HG03095 (cell line): Measurements from ENCODE around the gene MTERF4.

Source experiments
- ATAC-seq: cut with Tn5 transposase; IDR thresholded peaks from one replicate; pipeline ENCODE4 v1.9.1; 2021; ENCODE audit warnings: moderate library complexity; ENCODE audit not compliant: unreplicated experiment

MTERF4 gene

GRCh38 chr2:241070811-241071676, 31.0 kb downstream of the MTERF4 start:
- ATAC-seq, result no peak

DNA sequence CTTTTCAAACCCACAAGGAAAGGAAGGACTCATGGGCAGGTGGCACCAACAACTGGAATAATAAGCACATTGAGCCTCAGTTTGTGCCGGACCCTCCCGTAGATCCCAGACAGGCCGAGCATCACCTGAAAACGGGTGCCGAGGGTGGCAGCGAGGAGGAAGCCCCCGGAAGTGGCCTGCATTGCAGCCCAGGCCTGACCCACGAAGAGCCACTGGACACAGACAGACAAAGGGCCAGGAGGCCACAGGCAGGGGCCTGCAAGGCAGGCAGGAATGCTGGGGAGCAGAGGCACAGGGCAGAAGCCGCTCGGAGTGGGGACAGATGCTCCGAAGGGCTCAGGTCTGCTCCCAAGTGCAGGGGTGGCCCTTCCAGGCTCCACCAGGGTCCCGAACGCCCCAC, 31.7 kb downstream of the MTERF4 start:
- no peak for ATAC-seq

DNA sequence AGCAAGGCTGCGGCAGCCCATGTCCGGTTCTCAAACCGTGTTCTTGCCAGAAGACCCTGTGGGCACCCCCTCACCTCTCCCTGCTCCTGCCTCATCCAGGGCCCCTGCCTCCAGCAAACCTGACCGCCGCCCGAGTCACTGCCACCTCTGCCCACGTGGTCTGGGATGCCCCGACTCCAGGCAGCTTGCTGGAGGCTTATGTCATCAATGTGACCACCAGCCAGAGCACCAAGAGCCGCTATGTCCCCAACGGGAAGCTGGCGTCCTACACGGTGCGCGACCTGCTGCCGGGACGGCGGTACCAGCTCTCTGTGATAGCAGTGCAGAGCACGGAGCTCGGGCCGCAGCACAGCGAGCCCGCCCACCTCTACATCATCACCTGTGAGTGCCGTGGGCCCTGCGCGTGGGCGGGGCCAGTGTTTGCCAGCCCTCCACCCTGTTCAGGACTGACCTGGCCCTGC, 32.2 kb downstream of the MTERF4 start:
- ATAC-seq, result no peak

DNA sequence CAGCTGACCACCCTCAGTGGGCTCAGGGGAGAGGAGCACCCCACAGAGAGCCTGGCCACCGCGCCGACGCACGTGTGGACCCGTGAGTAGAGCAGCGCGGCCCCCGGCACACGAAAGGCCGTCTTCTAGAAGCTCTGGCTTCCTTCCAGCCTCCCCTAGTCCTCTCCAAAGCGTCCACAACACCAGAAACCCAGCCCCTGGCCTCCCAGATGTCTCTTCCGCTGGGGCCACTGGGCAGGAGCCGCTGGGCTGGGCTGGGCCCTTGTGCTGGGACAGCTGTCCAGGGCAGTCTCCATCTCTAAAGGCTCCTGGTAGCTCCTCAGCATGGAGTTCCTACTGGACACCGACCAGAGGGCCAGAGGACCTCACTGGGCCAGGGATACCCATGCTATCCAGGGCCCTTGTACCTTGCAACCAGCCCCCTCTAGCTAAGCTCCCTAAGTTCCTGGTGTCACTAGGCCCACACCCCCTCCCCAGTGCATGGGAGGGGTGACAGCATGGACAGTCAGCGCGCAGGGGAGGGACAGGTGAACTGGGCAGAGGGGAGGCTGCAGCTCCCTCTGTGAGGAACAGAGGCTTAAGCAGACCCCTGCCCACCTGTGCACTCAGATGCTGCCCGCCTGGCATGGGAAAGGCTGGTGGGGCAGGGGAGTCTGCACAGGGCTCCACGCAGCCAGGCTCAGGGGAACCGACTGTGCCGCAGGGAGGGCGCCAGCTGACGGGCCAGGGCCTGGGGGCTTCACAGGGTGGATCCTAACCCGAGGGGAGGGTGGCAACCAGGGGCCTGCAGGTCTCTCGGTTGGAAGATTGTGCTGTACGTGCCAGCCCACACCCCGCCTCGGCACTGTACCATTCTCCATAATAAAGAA, 32.9 kb downstream of the MTERF4 start:
- no peak for ATAC-seq

DNA sequence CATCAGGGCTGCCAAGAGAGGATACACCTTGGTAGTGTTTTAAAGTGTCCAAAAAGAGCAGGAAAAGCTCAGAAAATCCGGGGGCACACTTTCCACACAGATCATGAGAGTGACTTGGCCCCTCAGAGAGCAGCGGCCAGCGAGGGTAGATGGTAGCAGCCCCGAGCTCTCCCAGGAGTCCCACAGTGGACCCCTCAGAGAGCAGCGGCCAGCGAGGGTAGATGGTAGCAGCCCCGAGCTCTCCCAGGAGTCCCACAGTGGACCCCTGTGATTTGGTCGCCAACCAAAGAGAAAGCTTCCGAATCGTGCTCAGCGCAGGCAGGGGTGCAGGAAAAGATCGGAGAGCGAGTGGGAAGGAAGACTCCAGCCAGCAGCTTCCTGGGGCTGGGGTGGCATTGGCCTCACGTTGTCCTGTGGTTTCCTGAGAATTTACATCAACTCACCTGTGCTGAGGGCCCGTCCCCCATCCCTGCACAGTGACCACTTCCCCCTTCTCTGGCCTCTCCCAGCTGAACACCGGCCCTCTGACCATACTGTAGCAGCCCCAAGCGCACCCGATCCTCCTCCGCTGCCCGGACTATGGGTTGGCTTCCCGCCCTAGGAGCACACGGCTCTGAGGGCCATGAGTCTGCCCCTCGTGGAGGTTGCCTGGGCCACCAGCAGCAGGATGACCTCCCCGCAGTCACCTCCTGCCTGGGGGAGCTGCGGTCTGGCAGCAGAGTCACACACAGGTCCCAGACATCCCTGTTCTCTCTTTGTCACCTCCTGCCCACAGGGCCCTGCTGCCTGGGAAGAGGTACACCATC, 33.7 kb downstream of the MTERF4 start:
- no peak for ATAC-seq

DNA sequence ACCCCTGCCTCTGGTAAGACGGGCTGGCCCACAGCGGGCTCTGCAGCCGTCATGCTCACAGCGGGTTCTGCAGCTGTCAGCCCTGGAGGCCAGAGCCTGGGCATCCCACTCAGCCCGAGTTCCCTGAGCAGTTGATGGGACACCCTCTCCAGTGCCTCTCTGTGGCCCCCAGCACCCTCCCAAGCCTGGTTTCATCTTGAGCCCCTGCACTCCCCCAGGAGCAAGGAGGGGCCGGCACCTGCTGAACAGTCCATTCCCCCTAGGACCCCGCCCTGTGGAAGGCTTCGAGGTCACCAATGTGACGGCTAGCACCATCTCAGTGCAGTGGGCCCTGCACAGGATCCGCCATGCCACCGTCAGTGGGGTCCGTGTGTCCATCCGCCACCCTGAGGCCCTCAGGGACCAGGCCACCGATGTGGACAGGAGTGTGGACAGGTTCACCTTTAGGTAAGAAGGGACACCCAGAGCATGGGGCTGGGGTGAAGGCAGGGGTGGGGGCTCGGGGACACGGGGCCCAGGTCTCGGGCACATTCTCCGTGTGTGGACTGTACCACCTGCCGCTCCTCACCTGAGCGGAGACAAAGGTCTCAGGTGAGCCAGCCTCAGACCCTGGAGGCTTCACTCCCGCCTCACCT, 34.5 kb downstream of the MTERF4 start:
- no peak for ATAC-seq

DNA sequence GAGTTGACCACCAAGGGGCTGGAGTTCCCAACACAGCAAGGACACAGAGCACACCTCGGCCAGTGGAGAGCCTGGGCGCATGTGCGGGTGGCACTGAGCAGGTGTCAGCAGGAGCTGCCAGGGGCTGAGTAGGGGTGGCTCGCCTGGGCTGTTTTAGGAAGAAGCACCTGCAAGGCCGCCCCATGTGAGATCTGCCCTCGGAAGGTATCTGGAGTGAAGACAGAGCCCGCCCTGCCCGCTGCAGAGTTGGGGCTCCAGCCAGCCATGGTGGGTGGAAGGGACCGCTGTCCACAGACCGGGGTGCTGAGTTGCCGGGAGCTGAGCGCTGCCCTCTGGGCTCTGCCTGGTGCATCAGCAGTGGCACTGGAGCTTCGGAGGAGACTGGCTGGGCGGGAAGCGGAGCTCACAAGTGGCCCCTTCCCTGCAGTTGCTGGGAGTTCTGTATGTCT, 35.2 kb downstream of the MTERF4 start:
- no peak for ATAC-seq

- ATAC-seq, result no peak
These were observed 35.8 kb downstream of the MTERF4 start for GRCh38 chr2:241066171-241066892.

- no peak for ATAC-seq
These were observed 36.7 kb downstream of the MTERF4 start for GRCh38 chr2:241065355-241065803.

DNA sequence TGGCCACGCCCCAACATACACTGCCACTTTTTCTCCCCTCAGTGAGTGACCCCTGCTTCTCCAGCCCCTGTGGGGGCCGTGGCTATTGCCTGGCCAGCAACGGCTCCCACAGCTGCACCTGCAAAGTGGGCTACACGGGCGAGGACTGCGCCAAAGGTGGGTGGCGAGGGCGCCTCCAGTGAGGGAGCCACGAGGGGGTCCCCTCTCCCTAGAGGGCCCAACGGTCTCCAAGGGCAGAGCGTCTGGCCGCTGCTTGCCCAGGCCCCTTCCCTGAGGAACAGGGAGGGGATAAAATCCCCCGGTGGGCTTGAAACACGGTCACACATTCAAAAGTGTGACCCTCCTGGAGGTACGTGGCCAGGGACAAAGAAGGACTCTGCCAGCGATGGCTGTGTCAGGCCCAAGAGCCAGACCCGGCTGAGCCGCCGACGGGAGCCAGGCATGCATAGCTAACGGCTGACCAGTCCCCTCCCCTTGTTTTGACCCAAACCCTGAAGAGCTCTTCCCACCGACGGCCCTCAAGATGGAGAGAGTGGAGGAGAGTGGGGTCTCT, 37.2 kb downstream of the MTERF4 start:
- no peak for ATAC-seq

DNA sequence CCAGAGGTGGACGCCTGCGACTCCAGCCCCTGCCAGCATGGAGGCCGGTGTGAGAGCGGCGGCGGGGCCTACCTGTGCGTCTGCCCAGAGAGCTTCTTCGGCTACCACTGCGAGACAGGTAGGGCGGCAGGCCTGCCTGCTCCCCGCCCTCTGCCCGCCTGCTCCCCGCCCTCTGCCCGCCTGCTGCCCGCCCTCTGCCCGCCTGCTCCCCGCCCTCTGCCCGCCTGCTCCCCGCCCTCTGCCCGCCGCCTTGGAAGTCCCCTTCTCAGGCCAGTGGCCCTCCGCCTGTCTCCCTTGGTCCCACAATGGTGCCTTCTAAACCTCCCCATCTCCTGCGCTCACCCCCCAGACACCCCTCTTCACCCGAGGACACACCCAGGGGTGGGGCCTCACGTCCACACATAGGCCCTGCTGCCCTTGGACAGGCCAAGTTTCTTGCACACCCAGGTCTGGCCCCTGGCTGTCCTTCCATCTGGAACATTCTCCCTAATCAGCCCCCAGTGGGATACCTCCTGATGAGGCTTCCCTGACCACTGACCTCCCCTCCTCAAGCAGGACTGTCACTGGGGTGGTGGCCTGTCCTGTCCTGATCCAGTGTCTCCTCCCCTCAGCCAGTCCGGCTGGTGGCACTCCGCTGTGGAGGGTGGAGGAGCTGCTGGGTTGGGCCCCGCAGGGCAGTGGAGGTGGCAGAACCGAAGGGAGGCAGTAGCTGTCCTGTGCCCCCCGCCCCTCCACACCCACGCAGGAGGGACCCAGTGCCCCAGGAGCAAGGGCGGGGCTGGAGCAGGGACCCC, 37.9 kb downstream of the MTERF4 start:
- no peak for ATAC-seq

DNA sequence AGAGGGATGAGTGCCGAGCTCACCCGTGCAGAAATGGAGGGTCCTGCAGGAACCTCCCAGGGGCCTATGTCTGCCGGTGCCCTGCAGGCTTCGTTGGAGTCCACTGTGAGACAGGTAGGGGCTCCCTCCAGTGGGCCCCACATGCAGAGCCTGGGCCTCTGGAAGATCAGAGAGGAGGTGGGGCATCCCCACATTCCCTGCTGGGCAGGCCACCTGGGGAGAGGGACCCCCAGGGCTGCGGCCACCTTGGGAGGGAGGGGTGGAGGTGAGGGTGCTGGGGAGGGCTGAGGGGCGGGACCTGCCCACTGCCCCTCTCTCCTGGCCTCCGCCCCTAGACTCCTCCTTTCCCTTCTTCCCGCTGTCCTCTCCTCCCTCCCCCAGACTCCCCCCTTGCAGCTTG, 38.5 kb downstream of the MTERF4 start:
- no peak for ATAC-seq

DNA sequence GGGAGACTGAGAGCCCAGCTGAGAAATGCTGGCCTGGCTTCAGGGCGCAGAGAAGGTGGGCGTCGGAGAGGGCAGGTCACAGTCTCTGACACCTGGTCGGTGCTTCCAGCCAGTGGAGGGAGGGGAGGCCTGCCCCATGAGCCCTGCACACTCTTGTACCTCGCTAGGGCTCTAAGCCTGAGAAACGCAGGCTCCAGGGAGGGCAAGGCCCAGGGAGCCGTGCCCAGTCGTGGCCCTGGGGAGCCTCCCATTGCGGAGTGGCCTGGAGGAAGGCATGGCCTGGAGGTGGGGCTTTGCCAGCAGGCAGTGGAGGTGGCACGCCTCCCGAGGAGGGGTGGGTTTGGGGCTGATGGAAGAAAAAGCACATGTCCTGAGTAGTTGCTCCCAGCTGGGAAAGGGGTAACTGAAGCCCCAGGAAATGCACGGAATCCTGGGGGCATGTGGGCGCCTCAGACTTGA, 39.0 kb downstream of the MTERF4 start:
- ATAC-seq, result no peak

- ATAC-seq, result no peak
These were observed 39.5 kb downstream of the MTERF4 start for GRCh38 chr2:241062389-241063092.

DNA sequence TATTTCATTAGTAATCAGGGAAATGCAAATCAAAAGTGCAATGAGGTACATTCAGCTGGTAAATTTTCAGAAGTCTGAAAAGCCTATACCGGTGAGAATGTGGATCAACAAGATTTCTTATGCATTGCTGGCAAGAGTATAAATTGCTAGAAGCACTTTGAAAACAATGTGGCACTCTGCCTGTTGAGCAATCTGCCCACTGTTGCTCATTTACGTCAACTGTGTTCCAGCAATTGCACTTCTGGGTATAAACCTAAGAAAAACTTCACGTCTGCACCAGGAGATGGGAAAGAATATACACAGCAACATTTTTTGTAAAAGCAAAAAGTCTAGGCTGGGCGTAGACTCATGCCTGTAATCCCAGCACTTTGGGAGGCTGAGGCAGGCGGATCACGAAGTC, 40.8 kb downstream of the MTERF4 start:
- ATAC-seq, result no peak

GRCh38 chr2:241053576-241054251, 48.4 kb downstream of the MTERF4 start:
- no peak for ATAC-seq

- ATAC-seq, result no peak
These were observed 49.3 kb downstream of the MTERF4 start for GRCh38 chr2:241052677-241053360.
